MM.1S (cell line): ENCODE measurements around the gene ANXA9.

Source experiments
- DNase-seq: peaks from one replicate; pipeline ENCODE4 v3.0.0-alpha.2; 2015
- H2AFZ ChIP-seq: fragments of 300-600 bp; sonication (generic); 2 replicates; pipeline ENCODE4 v1.6.0; 2016; ENCODE audit warnings: antibody characterized with exemption, low read length
- H3F3A ChIP-seq: fragments of 300-600 bp; sonication (generic); 2 replicates; pipeline ENCODE4 v1.6.1; 2016; ENCODE audit warnings: mild to moderate bottlenecking, antibody characterized with exemption, low read length, moderate library complexity, mixed read lengths; ENCODE audit not compliant: insufficient read depth
- H3K27ac ChIP-seq: fragments of 300-600 bp; sonication (generic); 2 replicates; pipeline ENCODE4 v1.5.1; 2016; ENCODE audit warnings: mild to moderate bottlenecking, low read length
- H3K27me3 ChIP-seq: fragments of 300-600 bp; sonication (generic); replicated peaks from 2 replicates; pipeline ENCODE4 v1.6.0; 2016; ENCODE audit warnings: low read length; ENCODE audit not compliant: insufficient read depth
- H3K36me3 ChIP-seq: fragments of 300-600 bp; sonication (generic); replicated peaks from 2 replicates; pipeline ENCODE4 v1.6.1; 2016; ENCODE audit warnings: mild to moderate bottlenecking, low read length, mixed read lengths; ENCODE audit not compliant: insufficient read depth
- H3K4me1 ChIP-seq: fragments of 300-600 bp; sonication (generic); 2 replicates; pipeline ENCODE4 v1.6.1; 2016; ENCODE audit warnings: low read length, mixed read lengths
- H3K4me2 ChIP-seq: fragments of 300-600 bp; sonication (generic); 2 replicates; pipeline ENCODE4 v1.6.0; 2016; ENCODE audit warnings: low read depth, low read length
- H3K4me3 ChIP-seq: fragments of 300-600 bp; sonication (generic); 2 replicates; pipeline ENCODE4 v1.5.1; 2016; ENCODE audit warnings: low read length, mixed read lengths
- H3K79me2 ChIP-seq: fragments of 300-600 bp; sonication (generic); 2 replicates; pipeline ENCODE4 v1.6.1; 2016; ENCODE audit warnings: mixed run types, low read length, mixed read lengths
- H3K9ac ChIP-seq: fragments of 300-600 bp; sonication (generic); 2 replicates; pipeline ENCODE4 v1.6.1; 2016; ENCODE audit warnings: low read length, mixed read lengths
- H3K9me2 ChIP-seq: fragments of 300-600 bp; sonication (generic); replicated peaks from 2 replicates; pipeline ENCODE4 v1.6.1; 2016; ENCODE audit warnings: mild to moderate bottlenecking, low read length, mixed read lengths; ENCODE audit not compliant: insufficient read depth
- H3K9me3 ChIP-seq: fragments of 300-600 bp; sonication (generic); replicated peaks from 2 replicates; pipeline ENCODE4 v1.6.1; 2016; ENCODE audit warnings: mild to moderate bottlenecking, low read length, mixed read lengths; ENCODE audit not compliant: insufficient read depth
- H4K20me1 ChIP-seq: fragments of 300-600 bp; sonication (generic); 2 replicates; pipeline ENCODE4 v1.6.1; 2016; ENCODE audit warnings: mild to moderate bottlenecking, low read length, moderate library complexity, mixed read lengths; ENCODE audit not compliant: insufficient read depth
- CTCF ChIP-seq: fragments of 300-600 bp; sonication (generic); IDR thresholded peaks from 2 replicates; pipeline ENCODE4 v1.5.1; 2016; ENCODE audit warnings: antibody characterized with exemption, low read length, mixed read lengths
- EZH2 ChIP-seq: fragments of 300-600 bp; sonication (generic); optimal IDR thresholded peaks from 2 replicates; pipeline ENCODE3; 2017; ENCODE audit warnings: low read depth, mild to moderate bottlenecking, antibody characterized with exemption, low read length, mixed read lengths
- EZH2phosphoT487 ChIP-seq: fragments of 300-600 bp; sonication (generic); IDR thresholded peaks from 2 replicates; pipeline ENCODE4 v1.6.1; 2018; ENCODE audit warnings: antibody characterized with exemption, low read length

The ANXA9 gene

DNA sequence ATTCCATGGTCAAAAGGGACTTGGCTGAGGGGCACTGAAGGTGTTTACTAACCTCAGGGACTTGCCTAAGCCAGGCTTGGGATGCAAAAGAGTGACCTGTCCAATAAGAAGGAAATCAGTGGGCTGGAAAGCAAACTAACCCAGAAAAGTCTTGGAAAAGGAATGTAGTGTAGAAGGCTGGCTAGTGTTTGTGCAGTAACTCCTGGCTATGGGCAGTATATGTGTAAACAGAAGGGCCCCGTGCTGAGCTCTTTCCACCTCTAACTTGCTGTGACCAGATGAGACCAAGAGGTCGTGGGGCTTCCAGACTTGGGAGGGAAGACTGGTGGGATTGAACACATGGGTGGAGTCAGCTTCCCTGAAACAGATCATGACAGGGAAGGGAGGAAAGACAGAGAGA is 20.5 kb downstream of the ANXA9 start:
- Histone ChIP-seq H3F3A (peaks cover 17% of the 10 kb centered on the region), H3K27ac (no peak overlapping the region), H3K4me1 (peaks cover 11% of the 10 kb centered on the region), H3K4me2 (no peak overlapping the region), H3K9ac (no peak overlapping the region), H4K20me1 (no peaks in the 10 kb centered on the region), H3K4me3 (no peak overlapping the region), H3K9me2 (no peaks in the 10 kb centered on the region), H3K36me3 (no peaks in the 10 kb centered on the region), H3K79me2 (peaks cover 10% of the 10 kb centered on the region; the same call in 1 of the 2 replicates), H3K27me3 (no peaks in the 10 kb centered on the region), H3K9me3 (no peaks in the 10 kb centered on the region), H2AFZ (no peak overlapping the region)
- TF ChIP-seq EZH2, result no peak
- TF ChIP-seq EZH2phosphoT487, result no peak
- TF ChIP-seq CTCF, result no peak
- no peak for DNase-seq

DNA sequence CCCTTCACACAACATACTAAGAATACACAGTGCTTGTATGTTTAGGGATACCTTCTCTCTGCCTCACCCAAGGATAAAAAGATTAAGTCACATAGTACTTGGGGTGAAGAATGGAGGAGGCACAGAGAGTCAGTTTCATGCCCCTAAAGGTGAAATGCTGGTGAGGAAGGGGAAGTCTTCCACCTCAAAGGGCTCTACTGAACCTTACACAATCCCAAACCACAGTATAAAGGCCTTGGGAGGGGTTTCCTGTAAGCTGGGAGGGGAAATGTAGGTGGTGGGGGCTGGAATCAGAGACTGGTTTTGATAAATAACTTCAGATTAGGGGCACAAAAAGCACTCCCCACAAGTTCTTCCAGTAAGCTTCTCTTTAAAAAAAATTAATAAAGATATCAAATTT is 21.1 kb downstream of the ANXA9 start:
- DNase-seq, result no peak
- no peaks in the 10 kb centered on the region for H4K20me1 ChIP-seq
- H3K4me1 ChIP-seq, result peaks cover 15% of the 10 kb centered on the region
- no peaks in the 10 kb centered on the region for H3K9me2 ChIP-seq
- no peak overlapping the region for H3K4me2 ChIP-seq
- peaks cover 10% of the 10 kb centered on the region; the same call in 1 of the 2 replicates for H3K79me2 ChIP-seq
- no peaks in the 10 kb centered on the region for H3K27me3 ChIP-seq
- no peak overlapping the region for H2AFZ ChIP-seq
- H3K9me3 ChIP-seq, result no peaks in the 10 kb centered on the region
- H3K9ac ChIP-seq, result no peak overlapping the region
- peaks cover 21% of the 10 kb centered on the region for H3F3A ChIP-seq
- TF ChIP-seq EZH2 (no peak), EZH2phosphoT487 (no peak), CTCF (no peak)
- no peak overlapping the region for H3K4me3 ChIP-seq
- no peak overlapping the region for H3K27ac ChIP-seq
- H3K36me3 ChIP-seq, result no peaks in the 10 kb centered on the region

DNA sequence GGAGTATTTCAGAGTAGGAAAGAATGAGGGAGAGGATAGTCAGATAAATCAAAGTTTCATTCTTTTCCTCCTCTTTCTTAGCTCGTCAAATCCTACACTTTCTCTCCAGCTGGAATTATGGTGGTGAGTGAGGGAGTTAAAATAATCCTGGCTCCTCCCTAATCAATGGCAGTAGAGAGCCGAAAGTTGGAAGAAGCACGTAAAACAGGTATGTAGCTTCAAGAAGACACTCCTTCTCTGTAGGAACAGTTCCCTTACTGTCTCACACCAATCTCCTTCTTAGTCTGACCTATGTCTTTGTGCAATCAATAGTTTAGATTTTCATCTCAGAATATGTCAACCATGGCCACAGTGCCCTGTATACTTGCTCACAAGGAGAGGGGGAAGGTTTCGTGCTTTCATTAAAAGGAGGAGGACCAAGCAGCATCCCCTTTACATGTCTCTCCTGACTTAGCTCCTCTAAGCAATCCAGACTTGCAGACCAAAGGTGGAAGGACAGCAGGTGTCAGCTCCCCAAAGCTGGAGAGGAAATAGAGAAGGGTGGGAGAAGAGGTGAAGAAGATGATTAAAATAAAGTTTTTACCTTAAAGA is 23.7 kb downstream of the ANXA9 start:
- peaks cover 23% of the 10 kb centered on the region for H3K4me1 ChIP-seq

More for the DNA sequence above, 23.7 kb downstream of the ANXA9 start:
- Histone ChIP-seq H3K4me3 (peak overlapping the region; percentile 69), H3K27ac (peak overlapping the region; percentile 79), H3K36me3 (no peaks in the 10 kb centered on the region), H4K20me1 (no peaks in the 10 kb centered on the region), H3K4me2 (peak overlapping the region; percentile 85), H3K27me3 (no peaks in the 10 kb centered on the region), H3K9me2 (no peaks in the 10 kb centered on the region), H2AFZ (peak overlapping the region; percentile 83), H3K79me2 (peaks cover 26% of the 10 kb centered on the region; the same call in 1 of the 2 replicates), H3K9ac (peak overlapping the region; percentile 75), H3F3A (peaks cover 21% of the 10 kb centered on the region), H3K9me3 (no peaks in the 10 kb centered on the region)
- no peak for DNase-seq
- TF ChIP-seq EZH2phosphoT487 (no peak), EZH2 (no peak), CTCF (no peak)
